KMS-11 (cell line): ENCODE data around the gene NUP210L.

Experiments
- H2AFZ ChIP-seq: fragments of 200-600 bp; sonication (generic); 2 replicates; pipeline ENCODE4 v1.6.1; 2016; ENCODE audit warnings: antibody characterized with exemption, mixed run types, low read depth
- H3K27ac ChIP-seq: fragments of 200-600 bp; sonication (generic); 2 replicates; pipeline ENCODE4 v1.6.1; 2016; ENCODE audit warnings: mild to moderate bottlenecking, mixed run types
- H3K27me3 ChIP-seq: fragments of 200-600 bp; sonication (generic); 2 replicates; pipeline ENCODE4 v1.6.1; 2017; ENCODE audit warnings: mild to moderate bottlenecking, low read depth, mixed run types, moderate library complexity; ENCODE audit not compliant: insufficient read depth
- H3K36me3 ChIP-seq: fragments of 200-600 bp; sonication (generic); 2 replicates; pipeline ENCODE4 v1.6.1; 2017; ENCODE audit warnings: mild to moderate bottlenecking, mixed run types; ENCODE audit not compliant: insufficient read depth
- H3K4me1 ChIP-seq: fragments of 200-600 bp; sonication (generic); 2 replicates; pipeline ENCODE4 v1.6.1; 2016; ENCODE audit warnings: mild to moderate bottlenecking, low read depth, mixed run types; ENCODE audit not compliant: poor library complexity, severe bottlenecking
- H3K4me2 ChIP-seq: fragments of 200-600 bp; sonication (generic); 2 replicates; pipeline ENCODE4 v1.7.0; 2016; ENCODE audit warnings: mild to moderate bottlenecking, mixed run types
- H3K4me3 ChIP-seq: fragments of 200-600 bp; sonication (generic); IDR thresholded peaks from 2 replicates; pipeline ENCODE4 v1.6.1; 2017; ENCODE audit warnings: low read depth, low read length, mixed read lengths; ENCODE audit not compliant: insufficient read depth
- H3K79me2 ChIP-seq: fragments of 200-600 bp; sonication (generic); 2 replicates; pipeline ENCODE4 v1.6.1; 2016; ENCODE audit warnings: low read depth, mixed run types; ENCODE audit not compliant: insufficient read depth
- H3K9ac ChIP-seq: fragments of 200-600 bp; sonication (generic); 2 replicates; pipeline ENCODE4 v1.6.1; 2016; ENCODE audit warnings: mild to moderate bottlenecking, mixed run types
- H4K20me1 ChIP-seq: fragments of 200-600 bp; sonication (generic); 2 replicates; pipeline ENCODE4 v1.6.1; 2016; ENCODE audit warnings: mild to moderate bottlenecking, mixed run types; ENCODE audit not compliant: insufficient read depth
- TF ChIP-seq, protein P1 (sequence below): fragments of 200-600 bp; sonication (generic); conservative IDR thresholded peaks from 2 replicates; pipeline ENCODE4 v1.6.1; 2017; ENCODE audit warnings: low read depth, mild to moderate bottlenecking, antibody characterized with exemption, low read length, moderate library complexity, mixed read lengths

Gene NUP210L

GRCh38 chr1:153954826-153955225 is 200.0 kb downstream of the NUP210L start:
- Histone ChIP-seq H3K4me2 (no peak overlapping the region), H3K9ac (no peak overlapping the region), H3K79me2 (peaks cover 43% of the 10 kb centered on the region)

GRCh38 chr1:153953859-153954365 is 201.0 kb downstream of the NUP210L start:
- no peak overlapping the region for H3K27ac ChIP-seq
- H3K27me3 ChIP-seq: no peaks in the 10 kb centered on the region
- TF ChIP-seq, protein P1, sequence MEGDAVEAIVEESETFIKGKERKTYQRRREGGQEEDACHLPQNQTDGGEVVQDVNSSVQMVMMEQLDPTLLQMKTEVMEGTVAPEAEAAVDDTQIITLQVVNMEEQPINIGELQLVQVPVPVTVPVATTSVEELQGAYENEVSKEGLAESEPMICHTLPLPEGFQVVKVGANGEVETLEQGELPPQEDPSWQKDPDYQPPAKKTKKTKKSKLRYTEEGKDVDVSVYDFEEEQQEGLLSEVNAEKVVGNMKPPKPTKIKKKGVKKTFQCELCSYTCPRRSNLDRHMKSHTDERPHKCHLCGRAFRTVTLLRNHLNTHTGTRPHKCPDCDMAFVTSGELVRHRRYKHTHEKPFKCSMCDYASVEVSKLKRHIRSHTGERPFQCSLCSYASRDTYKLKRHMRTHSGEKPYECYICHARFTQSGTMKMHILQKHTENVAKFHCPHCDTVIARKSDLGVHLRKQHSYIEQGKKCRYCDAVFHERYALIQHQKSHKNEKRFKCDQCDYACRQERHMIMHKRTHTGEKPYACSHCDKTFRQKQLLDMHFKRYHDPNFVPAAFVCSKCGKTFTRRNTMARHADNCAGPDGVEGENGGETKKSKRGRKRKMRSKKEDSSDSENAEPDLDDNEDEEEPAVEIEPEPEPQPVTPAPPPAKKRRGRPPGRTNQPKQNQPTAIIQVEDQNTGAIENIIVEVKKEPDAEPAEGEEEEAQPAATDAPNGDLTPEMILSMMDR: no peak
- 0 out of 2 replicates have a peak, but pooled peaks cover 7% of the 10 kb centered on the region for H4K20me1 ChIP-seq
- H2AFZ ChIP-seq: no peak overlapping the region
- peaks cover 43% of the 10 kb centered on the region for H3K79me2 ChIP-seq
- no peak overlapping the region for H3K9ac ChIP-seq
- no peaks in the 10 kb centered on the region; the same call in 1 of the 2 replicates for H3K36me3 ChIP-seq
- H3K4me3 ChIP-seq: no peak overlapping the region
- H3K4me1 ChIP-seq: peaks cover 18% of the 10 kb centered on the region
- no peak overlapping the region for H3K4me2 ChIP-seq

More at GRCh38 chr1:153954826-153955225, 200.0 kb downstream of the NUP210L start:
- Histone ChIP-seq H3K4me1 (peaks cover 23% of the 10 kb centered on the region), H3K27me3 (no peaks in the 10 kb centered on the region), H3K27ac (no peak overlapping the region), H3K4me3 (no peak overlapping the region), H3K36me3 (no peaks in the 10 kb centered on the region; the same call in 1 of the 2 replicates), H4K20me1 (0 out of 2 replicates have a peak, but pooled peaks cover 7% of the 10 kb centered on the region), H2AFZ (no peak overlapping the region)
- TF ChIP-seq, protein P1: no peak

DNA sequence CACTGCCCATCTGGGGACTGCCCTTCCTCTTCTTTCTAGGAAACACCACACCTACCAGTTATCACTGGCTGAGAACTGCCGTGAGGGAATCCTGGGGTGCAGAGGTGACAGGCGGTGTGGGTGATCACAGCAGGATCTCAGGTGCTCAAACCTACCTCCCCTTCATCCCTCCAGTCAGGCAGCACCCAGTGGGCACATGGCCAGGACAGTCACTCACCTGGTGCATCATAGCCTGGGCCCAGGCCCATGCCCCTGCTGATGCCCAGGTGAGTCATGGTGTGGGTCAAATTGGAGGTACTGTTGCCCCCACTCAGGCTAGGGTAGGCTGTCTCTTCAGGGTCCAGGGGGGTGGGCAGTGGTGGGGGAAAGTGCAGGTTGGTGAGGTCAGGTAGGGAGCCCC is 203.1 kb downstream of the NUP210L start:
- H3K27me3 ChIP-seq: no peaks in the 10 kb centered on the region
- H3K36me3 ChIP-seq: no peaks in the 10 kb centered on the region; the same call in 1 of the 2 replicates
- H3K79me2 ChIP-seq: peaks cover 29% of the 10 kb centered on the region
- TF ChIP-seq, protein P1: no peak
- no peak overlapping the region for H3K9ac ChIP-seq
- no peak overlapping the region for H3K4me3 ChIP-seq
- no peak overlapping the region for H2AFZ ChIP-seq
- H4K20me1 ChIP-seq: 0 out of 2 replicates have a peak, but pooled peaks cover 4% of the 10 kb centered on the region
- peaks cover 12% of the 10 kb centered on the region for H3K4me1 ChIP-seq
- no peak overlapping the region for H3K4me2 ChIP-seq
- H3K27ac ChIP-seq: no peak overlapping the region

DNA sequence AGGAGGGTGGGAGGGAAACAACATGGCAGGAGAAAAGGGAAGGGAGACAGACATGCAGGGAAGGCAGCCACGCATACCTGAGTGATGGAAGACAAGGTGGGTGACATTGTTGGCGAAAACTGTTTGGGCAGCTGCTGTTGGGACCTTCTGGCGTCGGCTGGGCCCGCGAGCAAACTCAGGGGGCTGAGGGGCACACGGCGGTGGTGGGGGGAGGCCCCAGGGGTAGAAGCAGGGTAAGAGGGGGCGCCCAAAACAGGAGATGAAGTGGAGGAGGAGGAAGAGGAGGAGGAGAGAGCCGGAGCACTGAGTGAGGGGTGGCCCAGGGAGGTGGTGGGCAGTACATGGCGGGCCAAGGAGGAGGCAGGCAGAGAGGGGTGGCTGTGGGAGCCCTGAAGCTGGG is 203.7 kb downstream of the NUP210L start:
- no peak overlapping the region for H3K9ac ChIP-seq
- H3K79me2 ChIP-seq: peaks cover 23% of the 10 kb centered on the region
- TF ChIP-seq, protein P1: no peak
- H3K36me3 ChIP-seq: no peaks in the 10 kb centered on the region; the same call in 1 of the 2 replicates
- H3K27me3 ChIP-seq: no peaks in the 10 kb centered on the region
- peaks cover 8% of the 10 kb centered on the region for H3K4me1 ChIP-seq
- H3K4me2 ChIP-seq: no peak overlapping the region
- H3K4me3 ChIP-seq: no peak overlapping the region
- no peaks in the 10 kb centered on the region for H4K20me1 ChIP-seq
- no peak overlapping the region for H2AFZ ChIP-seq
- H3K27ac ChIP-seq: no peak overlapping the region
